B cell (primary cell): ENCODE data around the gene TCF23. TPM values are rescaled to one million over a fixed set of nuclear protein-coding genes. Genes with fewer than 3 reads are reported as not detected.

ENCODE experiments used
- ATAC-seq: fragments of 200-7000 bp; cut with Tn5 transposase; one replicate; pipeline ENCODE4 v1.10.0; 2021; ENCODE audit warnings: low read depth, mild to moderate bottlenecking, moderate number of reproducible peaks, moderate library complexity
- CTCF ChIA-PET: fragments of 350-600 bp; sonication (Branson Sonifier 250); formaldehyde crosslinking; loops from one replicate; lab custom pipeline; 2021; ENCODE audit warnings: antibody characterized with exemption, inconsistent platforms; lab: Charles Lee
- POLR2A ChIA-PET: fragments of 350-600 bp; sonication (Branson Sonifier 250); formaldehyde crosslinking; loops from one replicate; lab custom pipeline; 2021; ENCODE audit warnings: antibody characterized with exemption; lab: Charles Lee
- DNase-seq: peaks from one replicate; pipeline ENCODE4 v3.0.0; 2013
- H2AFZ ChIP-seq: 2 replicates; pipeline ENCODE4 v1.6.1; 2012; ENCODE audit warnings: mild to moderate bottlenecking, low read depth, low read length; ENCODE audit not compliant: insufficient read depth, poor library complexity, severe bottlenecking
- H3K27ac ChIP-seq, 2 donors: 1 replicate in 1 of 2; 2 replicates in 1 of 2; pipeline ENCODE4 v1.5.1; 2012 to 2013; ENCODE audit warnings: low read length in 2 of 2, mild to moderate bottlenecking in 2 of 2, moderate library complexity in 1 of 2
- H3K27me3 ChIP-seq, 4 experiments: fragments of 200-600 bp in 1 of 4; sonication (generic) in 1 of 4; replicated peaks in 1 of 4; 1 replicate in 2 of 4; 2 replicates in 2 of 4; pipeline versions ENCODE4 v1.6.1 to v1.7.0; 2013 to 2016; ENCODE audit warnings: low read length in 3 of 4, mild to moderate bottlenecking in 2 of 4, mixed read lengths in 1 of 4, moderate library complexity in 1 of 4; ENCODE audit not compliant: insufficient read depth in 4 of 4, control insufficient read depth in 3 of 4; ENCODE audit errors: control extremely low read depth in 1 of 4
- H3K36me3 ChIP-seq, 2 experiments: replicated peaks in 1 of 2; 1 replicate in 1 of 2; 2 replicates in 1 of 2; pipeline versions ENCODE4 v1.6.1 to v1.7.1; 2013; ENCODE audit warnings: low read length in 1 of 2; ENCODE audit not compliant: insufficient read depth in 2 of 2, control insufficient read depth in 1 of 2; ENCODE audit errors: control extremely low read depth in 1 of 2, extremely low read depth in 1 of 2
- H3K4me1 ChIP-seq, 2 donors: fragments of 200-600 bp in 1 of 2; sonication (generic) in 1 of 2; 1 replicate in 1 of 2; 2 replicates in 1 of 2; pipeline versions ENCODE4 v1.5.1 to v1.6.1; 2013 to 2017; ENCODE audit warnings: low read length in 2 of 2; ENCODE audit not compliant: control insufficient read depth in 2 of 2, insufficient read depth in 2 of 2
- H3K4me2 ChIP-seq: replicated peaks from 2 replicates; pipeline ENCODE3; 2012; ENCODE audit warnings: mild to moderate bottlenecking, low read depth, low read length; ENCODE audit not compliant: poor library complexity, severe bottlenecking
- H3K4me3 ChIP-seq, 5 experiments: fragments of 200-600 bp in 1 of 5; sonication (generic) in 1 of 5; 1 replicate in 3 of 5; 2 replicates in 2 of 5; pipeline versions ENCODE4 v1.5.1 to v1.7.0; 2011 to 2016; ENCODE audit warnings: low read length in 4 of 5, mild to moderate bottlenecking in 4 of 5, low read depth in 2 of 5, control low read depth in 1 of 5, moderate library complexity in 1 of 5; ENCODE audit not compliant: insufficient read depth in 1 of 5; ENCODE audit errors: control extremely low read depth in 1 of 5, extremely low read depth in 1 of 5
- H3K79me2 ChIP-seq: fragments of 200-600 bp; sonication (generic); one replicate; pipeline ENCODE4 v1.6.0; 2016; ENCODE audit warnings: low read length; ENCODE audit not compliant: control insufficient read depth, insufficient read depth
- H3K9ac ChIP-seq: fragments of 200-600 bp; sonication (generic); 2 replicates; pipeline ENCODE4 v1.6.1; 2017; ENCODE audit warnings: mild to moderate bottlenecking, low read length, moderate library complexity
- H3K9me3 ChIP-seq, 3 donors: one replicate each; pipeline versions ENCODE4 v1.6.1 to v1.7.1; 2013; ENCODE audit warnings: low read length in 2 of 3; ENCODE audit not compliant: control insufficient read depth in 2 of 3, insufficient read depth in 1 of 3; ENCODE audit errors: control extremely low read depth in 1 of 3
- H4K20me1 ChIP-seq: 2 replicates; pipeline ENCODE4 v1.6.0; 2012; ENCODE audit warnings: mild to moderate bottlenecking, low read length; ENCODE audit not compliant: insufficient read depth, control insufficient read depth, poor library complexity, severe bottlenecking
- H3K27ac Mint-ChIP-seq: one replicate; pipeline ENCODE4 v1.8.0; 2021; ENCODE audit warnings: mixed read lengths
- H3K27me3 Mint-ChIP-seq: one replicate; pipeline ENCODE4 v1.8.0; 2021; ENCODE audit warnings: mixed read lengths
- H3K4me1 Mint-ChIP-seq: one replicate; pipeline ENCODE4 v1.8.0; 2021; ENCODE audit warnings: mixed read lengths
- H3K4me3 Mint-ChIP-seq: one replicate; pipeline ENCODE4 v1.8.0; 2021; ENCODE audit warnings: mixed read lengths
- H3K9me3 Mint-ChIP-seq: one replicate; pipeline ENCODE4 v1.8.0; 2022; ENCODE audit warnings: mixed read lengths; ENCODE audit not compliant: insufficient read depth
- EZH2 ChIP-seq: IDR thresholded peaks from 2 replicates; pipeline ENCODE4 v1.6.1; 2012; ENCODE audit warnings: borderline replicate concordance, low read depth, mild to moderate bottlenecking, moderate library complexity, low read length; ENCODE audit not compliant: insufficient read depth, poor library complexity, severe bottlenecking
- WGBS: methylation state at CpG from one replicate; pipeline ENCODE4 v1.1.5; 2013; ENCODE audit warnings: missing lambda C conversion rate; ENCODE audit not compliant: insufficient coverage; 5-methylcytosine and 5-hydroxymethylcytosine counted together
- intact Hi-C: fragments of 100-400 bp; cut with micrococcal nuclease; formaldehyde crosslinking; loops from one replicate; pipeline ENCODE4 v1.10.0; 2022
- polyA plus RNA-seq: library from polyadenylated mRNA; depleted of rRNA; stranded (reverse); fragments of >200 nt; gene quantifications from 2 replicates; pipeline ENCODE4 v1.2.3, GENCODE V29; 2012
- total RNA-seq, 2 donors: library from RNA; stranded (reverse); fragments of 120-200 nt in 1 of 2; gene quantifications; 1 replicate in 1 of 2; 2 replicates in 1 of 2; pipeline versions ENCODE4 v1.2.3 to v1.2.4, GENCODE V29; 2013 to 2022
- TF ChIP-seq, protein P1 (sequence below): fragments of 200-600 bp; IDR thresholded peaks from one replicate; pipeline ENCODE4 v1.8.0; 2022; ENCODE audit warnings: antibody characterized with exemption, mild to moderate bottlenecking

The TCF23 gene
- total and polyA plus RNA-seq, 2 donors (not counting 1 experiment from before 2014, with no cell fraction given) = 0.10 TPM; not detected in 1

DNA sequence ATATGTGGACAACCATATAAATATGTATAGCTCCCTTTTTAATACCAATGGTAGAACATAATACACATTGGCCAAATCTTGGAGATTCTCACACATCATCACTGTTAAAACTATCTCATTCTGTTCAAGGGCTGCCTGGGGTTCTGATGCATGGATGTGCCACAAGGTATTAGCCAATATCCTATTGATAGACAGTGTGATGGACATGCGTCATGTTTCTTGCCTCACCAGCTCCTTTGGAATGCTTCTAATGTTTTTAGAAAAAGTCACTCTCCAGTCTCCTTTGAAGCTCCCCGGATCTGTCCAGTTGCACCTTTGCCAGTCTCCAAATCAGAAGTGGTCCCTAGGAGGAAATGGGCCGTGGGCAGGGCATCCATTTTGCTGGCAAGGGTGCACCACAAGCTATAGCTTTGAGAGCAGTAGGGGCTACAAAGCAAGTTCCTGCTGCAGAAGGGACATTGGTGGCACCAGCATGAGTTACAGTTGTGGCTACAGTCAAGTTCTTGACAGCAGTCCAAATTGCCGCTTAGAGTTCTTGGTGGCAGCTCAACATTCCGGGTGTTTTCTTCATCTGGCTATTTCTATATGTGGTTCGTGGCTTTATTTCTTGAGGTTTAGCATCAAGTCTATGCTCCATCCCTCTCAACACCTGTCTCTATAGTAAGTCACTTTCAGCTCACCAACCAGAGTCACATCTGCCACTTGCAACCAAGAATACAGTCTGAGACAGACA lies 38.0 kb downstream of the TCF23 start:
- Histone ChIP-seq H3K27ac (no peak overlapping the region), H3K4me3 (no peak overlapping the region), H4K20me1 (no peaks in the 10 kb centered on the region), H2AFZ (no peak overlapping the region), H3K9ac (no peak overlapping the region), H3K4me1 (no peaks in the 10 kb centered on the region), H3K9me3 (no peaks in the 10 kb centered on the region), H3K4me2 (no peak overlapping the region), H3K79me2 (no peaks in the 10 kb centered on the region), H3K27me3 (no peaks in the 10 kb centered on the region), H3K36me3 (no peaks in the 10 kb centered on the region)
- intact Hi-C loops = no loop called here
- ChIA-PET POLR2A (no interaction called here), CTCF (interaction anchor here (1.3 to 1.5 kb wide), 2 partner anchors 17 to 93 kb away, joined by 3 to 4 read pairs; no protein-coding TSS in a partner anchor)
- DNase-seq (no peak), ATAC-seq (no peak)
- TF ChIP-seq, protein P1, sequence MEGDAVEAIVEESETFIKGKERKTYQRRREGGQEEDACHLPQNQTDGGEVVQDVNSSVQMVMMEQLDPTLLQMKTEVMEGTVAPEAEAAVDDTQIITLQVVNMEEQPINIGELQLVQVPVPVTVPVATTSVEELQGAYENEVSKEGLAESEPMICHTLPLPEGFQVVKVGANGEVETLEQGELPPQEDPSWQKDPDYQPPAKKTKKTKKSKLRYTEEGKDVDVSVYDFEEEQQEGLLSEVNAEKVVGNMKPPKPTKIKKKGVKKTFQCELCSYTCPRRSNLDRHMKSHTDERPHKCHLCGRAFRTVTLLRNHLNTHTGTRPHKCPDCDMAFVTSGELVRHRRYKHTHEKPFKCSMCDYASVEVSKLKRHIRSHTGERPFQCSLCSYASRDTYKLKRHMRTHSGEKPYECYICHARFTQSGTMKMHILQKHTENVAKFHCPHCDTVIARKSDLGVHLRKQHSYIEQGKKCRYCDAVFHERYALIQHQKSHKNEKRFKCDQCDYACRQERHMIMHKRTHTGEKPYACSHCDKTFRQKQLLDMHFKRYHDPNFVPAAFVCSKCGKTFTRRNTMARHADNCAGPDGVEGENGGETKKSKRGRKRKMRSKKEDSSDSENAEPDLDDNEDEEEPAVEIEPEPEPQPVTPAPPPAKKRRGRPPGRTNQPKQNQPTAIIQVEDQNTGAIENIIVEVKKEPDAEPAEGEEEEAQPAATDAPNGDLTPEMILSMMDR = no peak
- TF ChIP-seq EZH2 = no peak
- H3K27ac Mint-ChIP-seq = no peak overlapping the region
- H3K27me3 Mint-ChIP-seq = peaks cover 12% of the 10 kb centered on the region
- WGBS = 93% methylated on average over 3 of the region's 6 CpGs
- H3K9me3 Mint-ChIP-seq = no peaks in the 10 kb centered on the region
- H3K4me1 Mint-ChIP-seq = no peaks in the 10 kb centered on the region
- H3K4me3 Mint-ChIP-seq = no peak overlapping the region

DNA sequence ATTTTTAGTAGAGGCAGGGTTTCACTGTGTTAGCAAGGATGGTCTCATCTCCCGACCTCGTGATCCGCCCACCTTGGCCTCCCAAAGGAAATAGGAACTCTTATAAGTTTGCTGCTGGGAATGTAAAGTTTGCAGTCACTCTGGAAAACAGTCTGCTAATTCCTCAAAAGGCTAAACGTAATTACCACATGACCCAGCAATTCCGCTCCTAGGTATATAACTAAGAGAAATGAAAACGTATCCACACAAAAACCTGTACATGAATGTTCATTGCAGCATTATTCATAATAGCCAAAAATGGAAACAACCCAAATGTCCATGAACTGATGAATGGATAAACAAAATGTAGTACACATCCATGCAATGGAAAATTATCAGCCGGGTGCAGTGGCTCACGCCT lies 41.2 kb downstream of the TCF23 start:
- Histone ChIP-seq H3K4me3 (no peak overlapping the region), H3K4me2 (no peak overlapping the region), H3K79me2 (no peaks in the 10 kb centered on the region), H3K27ac (no peak overlapping the region), H2AFZ (no peak overlapping the region), H3K4me1 (no peaks in the 10 kb centered on the region), H3K9me3 (no peaks in the 10 kb centered on the region), H3K36me3 (no peaks in the 10 kb centered on the region), H3K27me3 (no peaks in the 10 kb centered on the region), H4K20me1 (no peaks in the 10 kb centered on the region), H3K9ac (no peak overlapping the region)
- DNase-seq (no peak), ATAC-seq (no peak)
- TF ChIP-seq EZH2 = no peak
- TF ChIP-seq, protein P1 = no peak
- intact Hi-C loops = no loop called here
- no peaks in the 10 kb centered on the region for H3K4me1 Mint-ChIP-seq
- H3K9me3 Mint-ChIP-seq = no peaks in the 10 kb centered on the region
- no peaks in the 10 kb centered on the region for H3K27me3 Mint-ChIP-seq
- ChIA-PET CTCF (interaction anchor here (3.2 to 3.7 kb wide), 2 partner anchors 94 to 228 kb away, joined by 11 to 71 read pairs; no protein-coding TSS in a partner anchor), POLR2A (no interaction called here)
- WGBS = no CpG with 5 or more reads among the region's 8 CpGs
- no peak overlapping the region for H3K4me3 Mint-ChIP-seq
- H3K27ac Mint-ChIP-seq = no peak overlapping the region
